H1 (cell line): ENCODE data around the gene STOML2. TPM values are rescaled to one million over a fixed set of nuclear protein-coding genes. Genes with fewer than 3 reads are reported as not detected.

ENCODE experiments used
- TAF7 ChIP-seq: optimal IDR thresholded peaks from 2 replicates; pipeline ENCODE3; 2011; ENCODE audit warnings: low read depth, mild to moderate bottlenecking, inconsistent platforms, low read length, moderate library complexity, borderline replicate concordance
- polyA plus RNA-seq, 7 experiments: library from polyadenylated mRNA; depleted of rRNA in 3 of 7; stranded (reverse) in 5 of 7; unstranded in 2 of 7; fragments of >200 nt in 5 of 7; fragments of 200-250 nt in 2 of 7; gene quantifications; 1 replicate in 5 of 7; 2 replicates in 1 of 7; 4 replicates in 1 of 7; pipeline versions ENCODE4 v1.2.1 to v1.2.3, GENCODE V29; 2011 to 2013; ENCODE audit warnings: missing spikeins in 2 of 7, mixed read lengths in 2 of 7
- total RNA-seq: library from RNA; stranded (reverse); fragmentation: NEBNext Ultra II Directional; extraction: Animal tissue kit (Norgen Biotek cat#: 25700); gene quantifications from 2 replicates; pipeline ENCODE4 v1.2.1, GENCODE V29; 2021

The STOML2 gene
- total and polyA plus RNA-seq, 2 of the 8 experiments (the other 6 are each of a cell fraction or from before 2014, with no cell fraction given) = 203 to 256 TPM

DNA sequence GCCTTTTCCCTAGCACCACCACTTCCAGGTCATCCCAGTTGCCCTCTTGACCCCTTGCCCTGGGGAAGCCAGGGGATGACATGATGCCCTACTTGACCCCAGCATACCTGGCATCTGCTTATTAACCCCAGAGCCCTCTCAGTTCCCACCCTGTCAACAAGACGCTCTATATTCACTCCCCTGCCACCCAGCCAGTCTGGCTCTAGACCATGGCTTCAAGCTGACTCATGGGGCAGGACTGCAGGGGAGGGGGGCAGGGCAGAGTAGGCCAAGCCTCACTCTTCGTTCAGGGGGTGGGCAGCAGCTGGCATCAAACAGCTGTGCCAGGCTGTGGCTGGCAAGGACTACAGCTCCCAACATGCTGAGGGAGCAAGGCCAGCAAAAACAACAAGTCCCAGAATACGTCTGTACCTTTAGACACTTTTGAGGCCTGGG, 7.4 kb upstream of the STOML2 start (continued):
- no peak for TF ChIP-seq TAF7
